Measurements from ENCODE around the gene DOCK2. TPM values are rescaled to one million over a fixed set of nuclear protein-coding genes. Genes with fewer than 3 reads are reported as not detected.
"Not testable (repeated sequence)": the region's sequence is repeated elsewhere in the genome, so short reads cannot be mapped to it uniquely, and the experiment has no call there.

The DOCK2 gene
- total RNA-seq, 2 donors from 2014 or later = 249 to 284 TPM

GRCh38 chr5:169763376-169764017 lies 126.4 kb downstream of the DOCK2 start:
- Mint-ChIP-seq H3K36me3 (ENCODE audit: low read depth) (peaks cover 12% of the 10 kb centered on the region), H3K4me3 (no peak overlapping the region), H3K4me1 (peaks cover 8% of the 10 kb centered on the region), H3K27me3 (no peaks in the 10 kb centered on the region), H3K27ac (no peak overlapping the region)
- H3K9me3 ChIP-seq (ENCODE audit: control insufficient read depth, low read length, poor library complexity, severe bottlenecking) = no peaks in the 10 kb centered on the region
- no peak for DNase-seq
- ATAC-seq = no peak

GRCh38 chr5:169764018-169764378 lies 126.9 kb downstream of the DOCK2 start:
- H3K4me3 Mint-ChIP-seq = no peak overlapping the region
- H3K36me3 Mint-ChIP-seq (ENCODE audit: low read depth) = peaks cover 12% of the 10 kb centered on the region
- no peaks in the 10 kb centered on the region for H3K27me3 Mint-ChIP-seq
- ATAC-seq (no peak), DNase-seq (no peak)
- no peaks in the 10 kb centered on the region for H3K9me3 ChIP-seq (ENCODE audit: control insufficient read depth, low read length, poor library complexity, severe bottlenecking)
- no peak overlapping the region for H3K27ac Mint-ChIP-seq
- H3K4me1 Mint-ChIP-seq = peaks cover 11% of the 10 kb centered on the region

GRCh38 chr5:169765176-169765996 lies 128.3 kb downstream of the DOCK2 start:
- H3K36me3 Mint-ChIP-seq (ENCODE audit: low read depth) = peaks cover 12% of the 10 kb centered on the region
- no peaks in the 10 kb centered on the region for H3K9me3 ChIP-seq (ENCODE audit: control insufficient read depth, low read length, poor library complexity, severe bottlenecking)
- peak overlapping the region; percentile 57 for H3K27ac Mint-ChIP-seq
- peaks cover 11% of the 10 kb centered on the region for H3K4me1 Mint-ChIP-seq
- DNase-seq = no peak
- H3K27me3 Mint-ChIP-seq = no peaks in the 10 kb centered on the region
- ATAC-seq = no peak
- no peak overlapping the region for H3K4me3 Mint-ChIP-seq

- peaks cover 11% of the 10 kb centered on the region for H3K4me1 Mint-ChIP-seq
These were observed 129.9 kb downstream of the DOCK2 start for GRCh38 chr5:169766943-169767342.

DNA sequence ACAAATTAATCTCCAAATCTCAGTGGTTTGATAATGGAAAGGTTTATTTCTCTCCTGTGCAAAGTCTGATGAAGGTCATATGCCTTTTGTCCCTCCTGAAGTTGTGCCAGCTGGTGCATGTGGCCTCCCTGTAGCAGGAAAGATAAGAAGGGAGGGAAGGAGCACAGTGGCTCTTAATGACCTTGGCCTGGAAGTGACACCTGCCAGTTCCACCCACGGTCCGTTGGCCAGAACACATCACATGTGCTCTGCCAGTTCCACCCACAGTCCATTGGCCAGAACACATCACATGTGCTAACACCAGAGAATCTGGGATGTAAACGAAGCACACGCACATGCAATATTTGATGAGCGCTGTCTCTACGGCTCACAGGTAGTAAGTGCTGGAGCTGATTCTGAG lies 130.9 kb downstream of the DOCK2 start:
- H3K4me1 Mint-ChIP-seq = peaks cover 11% of the 10 kb centered on the region
- no peaks in the 10 kb centered on the region for H3K9me3 ChIP-seq (ENCODE audit: control insufficient read depth, low read length, poor library complexity, severe bottlenecking)
- H3K4me3 Mint-ChIP-seq = no peak overlapping the region
- H3K36me3 Mint-ChIP-seq (ENCODE audit: low read depth) = peaks cover 8% of the 10 kb centered on the region
- ATAC-seq (no peak), DNase-seq (no peak)
- H3K27me3 Mint-ChIP-seq = no peaks in the 10 kb centered on the region
- peak overlapping the region; percentile 32 for H3K27ac Mint-ChIP-seq

More at GRCh38 chr5:169766943-169767342, 129.9 kb downstream of the DOCK2 start:
- H3K4me3 Mint-ChIP-seq; H3K36me3 Mint-ChIP-seq (ENCODE audit: low read depth); ATAC-seq; H3K9me3 ChIP-seq (ENCODE audit: control insufficient read depth, low read length, poor library complexity, severe bottlenecking); H3K27me3 Mint-ChIP-seq; DNase-seq: not testable (repeated sequence)
- H3K27ac Mint-ChIP-seq = peak overlapping the region; percentile 32

DNA sequence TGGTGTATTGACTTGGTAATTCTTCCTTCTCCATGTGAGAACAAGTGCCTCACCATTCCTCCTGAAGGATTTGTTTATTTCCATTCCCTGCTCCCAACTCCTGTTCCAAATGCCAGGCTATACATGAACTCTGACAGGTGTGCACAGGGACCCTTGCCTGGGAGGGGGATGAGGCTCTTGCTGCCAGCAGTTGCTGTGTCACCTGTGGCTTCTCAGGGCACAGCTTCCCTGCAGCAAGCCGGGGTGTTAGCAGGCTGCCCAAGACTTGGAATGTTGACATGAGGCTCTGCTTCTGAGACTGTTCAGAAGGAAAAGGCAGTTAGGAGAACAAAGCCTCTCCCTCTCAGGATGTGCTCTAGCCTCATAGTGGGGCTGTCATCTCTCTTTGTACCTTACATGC lies 131.3 kb downstream of the DOCK2 start:
- no peaks in the 10 kb centered on the region for H3K27me3 Mint-ChIP-seq
- H3K4me1 Mint-ChIP-seq = peaks cover 10% of the 10 kb centered on the region
- no peaks in the 10 kb centered on the region for H3K9me3 ChIP-seq (ENCODE audit: control insufficient read depth, low read length, poor library complexity, severe bottlenecking)
- no peak overlapping the region for H3K4me3 Mint-ChIP-seq
- no peak for ATAC-seq
- H3K36me3 Mint-ChIP-seq (ENCODE audit: low read depth) = peaks cover 8% of the 10 kb centered on the region
- no peak for DNase-seq
- H3K27ac Mint-ChIP-seq = no peak overlapping the region

DNA sequence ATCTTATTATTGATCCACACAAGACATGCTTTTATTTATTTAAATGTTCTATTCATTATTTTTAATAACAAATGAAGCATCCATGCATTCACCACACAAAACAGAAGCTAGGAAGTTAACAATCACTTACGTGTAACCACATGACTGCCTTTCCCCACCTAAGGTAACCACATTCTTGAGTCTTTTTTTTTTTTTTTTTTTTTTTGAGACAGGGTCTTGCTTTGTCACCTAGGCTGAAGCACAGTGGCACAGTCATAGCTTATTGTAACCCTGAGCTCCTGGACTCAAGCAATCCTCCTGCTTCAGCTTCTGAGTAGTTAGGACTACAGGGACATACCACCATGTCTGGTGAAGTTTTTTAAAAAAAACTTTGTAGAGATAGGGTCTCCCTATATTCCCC lies 133.0 kb downstream of the DOCK2 start:
- Mint-ChIP-seq H3K36me3 (ENCODE audit: low read depth) (peaks cover 10% of the 10 kb centered on the region), H3K27ac (peak overlapping the region; percentile 21), H3K4me3 (no peak overlapping the region), H3K27me3 (no peaks in the 10 kb centered on the region), H3K4me1 (peaks cover 11% of the 10 kb centered on the region)
- ATAC-seq = no peak
- H3K9me3 ChIP-seq (ENCODE audit: control insufficient read depth, low read length, poor library complexity, severe bottlenecking) = no peaks in the 10 kb centered on the region
- no peak for DNase-seq

DNA sequence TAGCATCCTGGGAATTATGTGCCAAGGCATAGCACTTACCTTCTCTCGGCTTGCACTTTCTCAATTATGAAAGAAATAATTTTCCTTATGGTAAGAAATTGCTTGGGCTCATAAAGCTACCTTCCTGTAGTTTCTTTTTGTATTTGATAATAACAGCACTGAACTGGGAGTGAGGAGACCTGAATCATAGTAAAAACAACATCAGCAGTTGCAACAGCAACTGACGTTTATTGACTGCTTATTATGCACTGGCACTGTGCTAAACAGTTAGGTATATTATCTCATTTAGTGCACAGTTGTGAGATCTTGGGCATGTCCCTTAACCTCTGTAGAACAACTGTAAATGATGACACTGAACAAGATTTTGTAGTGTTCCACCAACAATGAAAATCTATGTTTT lies 135.2 kb downstream of the DOCK2 start:
- Mint-ChIP-seq H3K4me1 (peaks cover 13% of the 10 kb centered on the region), H3K36me3 (ENCODE audit: low read depth) (peaks cover 5% of the 10 kb centered on the region), H3K4me3 (no peak overlapping the region), H3K27me3 (no peaks in the 10 kb centered on the region), H3K27ac (no peak overlapping the region)
- ATAC-seq = no peak
- no peaks in the 10 kb centered on the region for H3K9me3 ChIP-seq (ENCODE audit: control insufficient read depth, low read length, poor library complexity, severe bottlenecking)
- DNase-seq = no peak

GRCh38 chr5:169772688-169773087 lies 135.6 kb downstream of the DOCK2 start:
- ATAC-seq = no peak
- Mint-ChIP-seq H3K36me3 (ENCODE audit: low read depth) (peaks cover 5% of the 10 kb centered on the region), H3K27ac (no peak overlapping the region), H3K4me1 (peaks cover 11% of the 10 kb centered on the region), H3K4me3 (no peak overlapping the region), H3K27me3 (no peaks in the 10 kb centered on the region)
- H3K9me3 ChIP-seq (ENCODE audit: control insufficient read depth, low read length, poor library complexity, severe bottlenecking) = no peaks in the 10 kb centered on the region
- DNase-seq = no peak

GRCh38 chr5:169777159-169777558 lies 140.1 kb downstream of the DOCK2 start:
- peaks cover 9% of the 10 kb centered on the region for H3K4me1 Mint-ChIP-seq
- H3K36me3 Mint-ChIP-seq (ENCODE audit: low read depth) = peaks cover 5% of the 10 kb centered on the region
- H3K9me3 ChIP-seq (ENCODE audit: control insufficient read depth, low read length, poor library complexity, severe bottlenecking) = no peaks in the 10 kb centered on the region
- no peak overlapping the region for H3K27ac Mint-ChIP-seq
- ATAC-seq = no peak
- no peaks in the 10 kb centered on the region for H3K27me3 Mint-ChIP-seq
- H3K4me3 Mint-ChIP-seq = no peak overlapping the region
- no peak for DNase-seq

DNA sequence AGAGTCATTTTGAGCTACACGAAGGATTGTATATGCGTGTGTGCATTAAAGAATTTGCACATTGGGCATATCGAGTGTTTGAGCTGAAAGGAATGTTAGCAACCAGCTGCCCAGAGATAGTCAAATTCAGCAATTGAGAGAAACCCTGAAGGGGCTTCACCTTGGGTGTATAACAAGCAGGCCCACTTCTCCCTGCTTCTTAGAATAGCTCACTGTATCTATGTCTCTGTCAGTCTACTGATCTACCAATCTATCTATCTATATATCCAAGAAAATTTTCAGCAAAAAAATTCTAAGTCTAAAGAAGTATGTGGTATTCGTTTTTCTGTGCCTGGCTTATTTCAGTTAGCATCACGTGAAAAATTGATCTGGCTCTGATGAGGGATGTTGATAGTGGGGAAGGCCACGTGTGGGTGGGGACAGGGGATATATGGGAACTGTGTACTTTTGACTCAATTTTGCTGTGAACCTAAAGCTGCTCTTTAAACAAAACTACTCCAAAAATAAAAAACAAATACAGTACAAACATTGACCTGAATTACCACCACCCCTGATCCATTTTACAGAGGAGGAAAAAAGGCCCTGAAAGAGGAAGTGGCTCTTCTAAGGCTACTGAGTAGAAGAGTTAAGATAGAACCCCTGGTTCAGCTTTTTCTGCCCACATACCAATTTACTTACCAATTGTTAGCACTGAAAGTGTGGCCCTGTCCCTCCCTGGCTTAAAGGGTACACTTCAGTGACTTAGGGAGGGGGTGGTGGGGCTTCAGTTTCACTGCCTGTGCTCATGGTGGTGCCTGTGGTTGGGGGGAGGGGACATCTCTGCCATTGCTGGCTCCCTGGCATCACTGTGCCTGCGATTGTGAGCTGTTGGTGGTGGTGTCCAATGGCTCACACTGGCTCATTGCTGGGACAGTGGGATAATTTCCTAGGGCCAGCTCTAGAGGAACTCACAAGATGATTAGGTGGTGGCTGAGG lies 141.8 kb downstream of the DOCK2 start:
- H3K27ac Mint-ChIP-seq = no peak overlapping the region

DNA sequence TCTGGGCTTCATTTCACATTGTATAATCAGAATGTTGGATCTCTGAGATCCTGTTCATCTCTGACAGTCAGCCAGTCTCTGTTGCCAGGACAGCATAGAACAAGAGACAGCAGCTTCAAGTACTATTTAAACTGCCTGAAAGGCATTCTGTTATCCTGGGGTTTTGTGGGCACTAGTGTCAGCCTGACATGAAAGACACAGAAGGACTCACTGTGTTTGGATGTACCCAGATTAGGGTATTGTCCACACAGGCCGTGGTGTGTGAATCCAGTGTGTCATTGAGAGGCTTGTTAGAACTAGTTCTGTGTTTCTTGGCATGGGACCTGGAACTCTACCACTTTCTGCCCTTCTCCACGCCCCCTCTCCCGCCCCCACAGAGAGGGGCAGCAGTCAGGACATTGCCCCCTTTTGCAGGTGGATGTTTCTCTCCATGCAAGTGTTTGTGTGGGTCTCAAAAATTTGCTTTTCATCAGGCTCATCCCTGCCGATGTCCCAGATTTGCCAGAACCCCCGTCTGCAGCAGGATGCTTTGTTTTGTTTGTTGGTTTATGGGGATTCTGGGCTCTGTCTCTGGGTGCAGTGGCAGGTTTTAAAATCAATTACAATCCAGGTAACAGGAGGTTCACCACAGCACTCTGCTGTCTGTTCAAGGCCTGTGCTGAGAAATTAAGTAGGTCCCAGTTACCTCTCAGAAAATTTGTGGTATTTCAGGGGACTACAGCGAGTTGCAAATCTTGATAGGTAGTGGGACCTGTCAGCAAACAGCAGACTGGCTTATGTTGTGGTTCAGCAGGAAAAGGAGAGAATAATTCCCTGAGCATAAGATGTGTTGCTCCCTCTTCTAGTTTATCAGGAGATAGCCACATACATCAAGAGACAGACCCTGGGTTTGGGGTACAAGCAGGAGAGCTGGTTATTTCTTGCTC lies 144.6 kb downstream of the DOCK2 start:
- peaks cover 7% of the 10 kb centered on the region for H3K4me1 Mint-ChIP-seq

More for the DNA sequence above, 141.8 kb downstream of the DOCK2 start:
- peaks cover 9% of the 10 kb centered on the region for H3K4me1 Mint-ChIP-seq
- ATAC-seq (no peak), DNase-seq (no peak)
- H3K9me3 ChIP-seq (ENCODE audit: control insufficient read depth, low read length, poor library complexity, severe bottlenecking) = no peaks in the 10 kb centered on the region
- no peaks in the 10 kb centered on the region for H3K27me3 Mint-ChIP-seq
- no peak overlapping the region for H3K4me3 Mint-ChIP-seq
- H3K36me3 Mint-ChIP-seq (ENCODE audit: low read depth) = peaks cover 2% of the 10 kb centered on the region

More for the DNA sequence above, 144.6 kb downstream of the DOCK2 start:
- no peak for DNase-seq
- H3K4me3 Mint-ChIP-seq = no peak overlapping the region
- no peaks in the 10 kb centered on the region for H3K9me3 ChIP-seq (ENCODE audit: control insufficient read depth, low read length, poor library complexity, severe bottlenecking)
- H3K36me3 Mint-ChIP-seq (ENCODE audit: low read depth) = peaks cover 4% of the 10 kb centered on the region
- no peak for ATAC-seq
- no peak overlapping the region for H3K27ac Mint-ChIP-seq
- no peaks in the 10 kb centered on the region for H3K27me3 Mint-ChIP-seq
